OCI-M2 (cell line): Measurements from ENCODE around the gene PARM1.

ENCODE experiments used
- DNase-seq: peaks from one replicate; lab custom pipeline; 2025; ENCODE audit not compliant: unreplicated experiment; lab: John Stamatoyannopoulos, UW

The PARM1 gene

DNA sequence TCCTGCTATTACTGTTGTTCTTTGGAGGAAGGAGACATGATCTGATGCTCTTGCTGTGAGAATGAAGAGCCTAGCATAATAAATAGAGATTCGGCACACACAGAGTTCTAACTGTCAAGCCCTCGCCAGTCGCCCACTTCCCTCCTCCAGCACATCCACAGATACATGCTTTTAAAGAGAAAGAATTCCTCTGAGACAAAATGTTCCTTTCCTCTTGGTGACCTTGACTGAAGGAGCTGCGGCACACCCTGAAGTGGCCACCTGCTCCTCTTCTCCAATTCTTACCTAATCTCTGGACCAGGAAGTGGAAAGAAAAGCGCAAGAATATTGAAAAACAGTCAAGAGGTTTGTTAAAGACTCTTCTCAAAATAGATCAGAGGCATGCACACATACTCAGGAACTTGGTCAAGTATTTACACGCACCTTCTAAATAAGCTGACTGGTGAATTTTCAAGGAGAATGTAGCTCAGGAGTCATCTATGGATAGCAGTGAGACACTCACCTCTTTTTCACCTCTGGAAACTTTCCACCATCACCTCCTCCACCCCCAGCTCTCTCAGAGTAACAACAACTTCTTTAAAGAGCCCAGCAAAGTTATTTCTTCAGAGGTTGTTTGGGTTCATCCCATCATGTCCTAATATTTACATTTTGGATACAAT lies 95.4 kb downstream of the PARM1 start:
- no peak for DNase-seq

- no peak for DNase-seq
Observed at GRCh38 chr4:75030028-75030427, 97.1 kb downstream of the PARM1 start.

GRCh38 chr4:75030649-75031235 lies 97.8 kb downstream of the PARM1 start:
- DNase-seq = no peak

DNA sequence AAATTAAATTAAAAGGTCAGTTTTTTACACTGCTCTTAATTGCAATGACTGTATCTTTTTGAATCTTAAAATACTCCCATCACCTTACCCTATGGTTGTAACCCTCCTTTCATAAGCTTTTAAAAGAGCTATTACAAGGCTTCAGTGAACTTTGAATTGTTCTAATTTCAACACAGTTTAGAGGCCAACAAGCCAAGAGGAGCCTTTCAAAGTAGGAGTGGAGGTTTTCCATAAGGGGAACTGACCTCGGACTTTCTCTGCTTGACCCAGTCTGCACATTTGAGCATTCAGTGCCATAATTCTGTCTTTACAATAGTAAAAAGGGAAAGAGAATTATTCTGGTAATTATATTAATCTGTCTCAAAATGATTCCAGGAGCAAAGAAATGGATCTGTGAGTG lies 98.9 kb downstream of the PARM1 start:
- DNase-seq = no peak

DNA sequence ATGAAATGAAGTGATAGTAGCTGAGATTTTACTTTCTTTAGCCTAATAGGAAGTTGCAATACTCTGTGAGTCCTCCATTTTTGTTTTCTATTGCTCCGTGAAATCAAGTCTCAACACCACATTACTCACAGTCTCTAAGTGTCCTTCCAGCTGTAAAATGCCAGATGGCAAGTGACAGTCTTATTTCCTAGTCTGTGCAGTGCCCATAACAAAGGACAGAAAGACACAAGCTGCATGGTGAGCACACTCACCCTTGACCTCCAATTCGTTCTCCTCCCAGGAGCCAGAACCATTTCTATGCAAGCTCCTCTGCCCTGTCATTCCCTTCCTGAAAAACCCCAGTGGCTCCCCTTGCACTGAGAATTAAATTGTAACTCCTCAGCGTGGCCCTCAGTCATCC lies 101.6 kb downstream of the PARM1 start:
- DNase-seq = no peak

DNA sequence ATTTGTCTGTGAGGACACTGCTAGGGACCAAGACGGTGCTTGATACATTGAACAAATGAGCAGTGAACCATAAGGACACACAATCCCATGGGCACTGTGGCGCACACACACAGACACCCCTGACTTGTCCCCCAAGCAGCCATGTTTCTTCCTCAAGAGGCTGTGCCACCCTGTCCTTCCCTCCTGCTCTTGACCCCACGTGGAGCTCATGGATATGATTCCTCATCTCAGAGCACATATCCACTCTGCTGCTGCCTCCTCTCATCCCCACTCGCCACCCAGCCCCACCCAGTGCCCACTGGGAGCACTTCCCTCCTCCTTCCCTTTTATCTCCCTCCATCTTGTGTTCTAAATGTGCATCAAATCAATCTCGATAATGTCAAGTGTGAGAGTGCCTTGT lies 102.4 kb downstream of the PARM1 start:
- no peak for DNase-seq

DNA sequence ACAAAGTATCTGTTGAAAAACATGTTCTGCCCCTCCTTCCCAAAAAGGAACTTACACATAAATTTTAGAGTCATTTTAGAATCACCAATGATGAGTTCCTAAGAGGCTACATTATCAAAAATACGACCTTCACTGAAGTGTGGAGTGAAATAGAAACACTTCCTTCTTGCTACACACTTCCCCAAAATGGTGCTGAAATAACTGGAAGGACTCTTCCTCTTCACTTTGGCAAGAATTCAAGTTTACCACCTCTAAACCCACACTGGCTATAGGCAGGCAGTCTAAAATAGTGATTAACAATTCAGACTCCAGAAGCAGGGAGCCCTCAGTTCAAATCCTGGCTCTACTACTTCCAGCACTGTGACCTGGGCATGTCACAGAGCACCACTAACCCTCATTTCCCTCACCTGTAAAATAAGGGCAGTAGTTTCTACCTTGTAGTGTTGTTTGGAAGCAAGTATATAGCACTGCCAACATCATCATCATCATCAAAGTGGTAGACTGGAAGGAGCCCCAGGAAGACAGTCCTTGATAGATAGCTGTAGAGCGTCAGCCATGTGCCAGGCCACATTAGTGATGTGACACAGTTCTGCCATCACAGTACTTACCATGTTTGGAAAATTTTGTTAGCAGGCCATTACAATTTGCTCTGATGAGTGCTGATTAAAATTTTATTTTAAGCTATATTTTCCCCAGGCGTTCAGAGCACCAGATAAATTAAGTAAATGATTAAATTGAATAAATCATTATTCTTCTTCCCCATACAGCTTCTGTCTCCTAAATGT lies 103.3 kb downstream of the PARM1 start:
- no peak for DNase-seq

- no peak for DNase-seq
Observed at GRCh38 chr4:75037252-75037651, 104.3 kb downstream of the PARM1 start.

DNA sequence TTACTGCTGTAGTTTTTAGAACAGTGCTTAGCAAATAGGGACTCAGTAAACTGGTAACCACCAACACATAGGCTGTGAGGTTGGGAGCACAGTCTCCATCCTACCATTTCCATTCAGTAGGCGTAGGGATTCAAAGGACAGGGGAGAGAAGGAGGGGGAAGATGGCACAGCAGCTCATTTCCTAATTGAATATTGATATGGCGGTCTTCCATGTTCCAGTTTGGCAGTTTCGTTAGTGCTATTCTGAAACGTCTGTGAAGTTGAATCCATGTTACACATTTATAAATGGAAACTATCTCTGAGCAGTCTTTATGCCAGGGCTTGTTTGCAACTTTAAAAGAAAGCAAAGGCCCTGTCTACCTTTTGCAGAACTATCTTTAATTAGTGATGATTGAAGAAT lies 105.5 kb downstream of the PARM1 start:
- no peak for DNase-seq

DNA sequence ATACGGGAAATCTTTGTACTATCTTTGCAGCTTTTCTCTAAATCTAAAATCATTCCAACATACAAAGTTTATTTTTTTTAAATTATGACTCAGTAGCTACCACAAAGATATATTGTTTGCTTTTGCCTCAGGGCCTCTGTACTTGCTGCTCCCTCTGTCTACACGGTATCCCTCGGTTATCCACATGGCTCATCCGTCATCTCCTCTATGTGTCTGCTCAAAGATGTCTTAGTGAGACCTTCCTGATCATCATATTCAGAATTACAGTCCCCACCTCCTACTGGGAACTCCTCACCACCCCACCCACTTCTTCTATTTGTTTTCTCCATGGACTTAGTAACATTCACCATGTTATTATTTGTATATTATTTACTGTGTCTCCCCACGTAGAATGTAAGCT lies 107.8 kb downstream of the PARM1 start:
- no peak for DNase-seq

- DNase-seq = no peak
Observed at GRCh38 chr4:75042601-75043208, 109.8 kb downstream of the PARM1 start.

DNA sequence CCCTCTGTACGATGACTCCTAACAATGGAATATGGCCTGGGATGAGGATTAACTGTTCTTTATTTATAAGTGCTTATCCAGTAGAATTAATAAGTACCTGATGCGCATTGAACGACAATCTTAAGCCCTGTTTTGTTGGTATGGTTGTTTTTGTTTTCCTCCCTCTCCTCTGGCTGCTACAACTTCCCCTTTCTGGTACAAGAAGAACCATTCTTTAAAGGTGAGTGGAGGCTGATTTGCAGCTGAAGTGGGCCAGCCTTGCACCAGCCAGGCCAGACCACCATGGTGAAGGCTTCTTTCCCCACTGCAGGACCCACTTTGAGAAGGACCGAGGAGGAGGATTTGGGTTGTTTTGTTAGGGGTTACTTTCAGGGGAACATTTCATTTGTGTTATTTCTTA lies 113.3 kb downstream of the PARM1 start:
- no peak for DNase-seq

DNA sequence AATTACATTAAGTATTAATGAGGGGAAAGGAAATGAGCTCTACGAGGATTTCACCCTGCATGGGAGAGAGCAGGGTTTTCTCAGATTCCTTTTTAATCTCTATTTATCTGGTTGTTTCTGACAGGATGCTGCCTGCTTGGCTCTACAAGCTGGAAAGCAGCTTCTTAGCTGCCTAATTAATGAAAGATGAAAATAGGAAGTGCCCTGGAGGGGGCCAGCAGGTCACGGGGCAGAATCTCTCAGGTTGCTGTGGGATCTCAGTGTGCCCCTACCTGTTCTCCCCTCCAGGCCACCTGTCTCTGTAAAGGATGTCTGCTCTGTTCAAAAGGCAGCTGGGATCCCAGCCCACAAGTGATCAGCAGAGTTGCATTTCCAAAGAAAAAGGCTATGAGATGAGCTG lies 113.7 kb downstream of the PARM1 start:
- DNase-seq = no peak

DNA sequence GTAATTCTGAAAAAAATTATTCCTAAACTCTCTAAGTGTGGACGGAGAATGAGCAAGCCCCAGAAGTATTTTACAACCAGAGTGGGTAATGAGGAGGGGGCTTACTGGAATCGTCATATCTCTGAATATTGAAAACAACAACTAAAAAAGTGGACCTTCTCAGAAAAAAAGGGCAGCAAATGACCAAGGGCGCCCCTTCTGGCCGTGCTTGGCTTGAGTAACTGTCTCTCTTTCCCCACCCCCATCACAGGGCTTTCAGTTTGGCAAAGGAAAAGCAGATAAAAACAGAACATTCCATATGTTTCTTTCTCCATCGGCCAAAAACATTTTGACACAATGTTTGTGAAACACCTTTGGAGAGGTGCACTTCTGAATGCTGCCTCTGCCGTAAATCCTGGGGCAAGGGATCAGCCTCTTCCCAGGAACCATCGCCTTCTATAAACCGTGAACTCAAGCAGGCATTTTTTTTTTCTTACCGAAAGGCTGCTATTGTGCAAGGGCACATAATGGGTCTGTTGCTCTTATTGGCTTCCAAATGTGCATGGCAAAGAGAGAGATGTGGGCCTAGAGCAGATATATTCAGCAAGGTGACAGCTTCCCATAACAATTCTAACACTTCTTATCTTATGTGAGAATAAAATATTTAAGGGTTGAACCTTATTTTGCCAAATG lies 115.4 kb downstream of the PARM1 start:
- DNase-seq = no peak

GRCh38 chr4:75051431-75051830 lies 118.5 kb downstream of the PARM1 start:
- no peak for DNase-seq

- no peak for DNase-seq
Observed at GRCh38 chr4:75053352-75053751, 120.4 kb downstream of the PARM1 start.

DNA sequence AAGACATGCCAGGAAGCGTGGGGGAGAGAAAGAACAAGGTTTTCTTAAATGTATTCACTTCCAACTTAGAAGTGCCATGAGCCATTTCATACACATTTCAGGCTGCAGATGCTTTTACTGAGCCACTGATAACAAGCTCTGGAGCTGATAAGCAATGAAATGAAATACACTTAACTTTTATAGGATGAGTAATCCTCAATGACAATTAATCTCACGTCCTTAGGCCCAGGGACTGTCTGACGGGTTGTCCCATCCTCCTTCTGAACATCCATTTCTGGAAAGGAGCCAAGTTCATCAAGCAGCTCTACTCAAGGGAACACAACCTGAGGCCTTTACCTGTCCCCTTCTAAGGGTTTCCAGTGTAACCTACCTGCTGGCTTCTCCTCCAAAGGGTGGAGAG lies 121.2 kb downstream of the PARM1 start:
- DNase-seq = no peak

GRCh38 chr4:75056277-75056676 lies 123.4 kb downstream of the PARM1 start:
- DNase-seq = no peak

DNA sequence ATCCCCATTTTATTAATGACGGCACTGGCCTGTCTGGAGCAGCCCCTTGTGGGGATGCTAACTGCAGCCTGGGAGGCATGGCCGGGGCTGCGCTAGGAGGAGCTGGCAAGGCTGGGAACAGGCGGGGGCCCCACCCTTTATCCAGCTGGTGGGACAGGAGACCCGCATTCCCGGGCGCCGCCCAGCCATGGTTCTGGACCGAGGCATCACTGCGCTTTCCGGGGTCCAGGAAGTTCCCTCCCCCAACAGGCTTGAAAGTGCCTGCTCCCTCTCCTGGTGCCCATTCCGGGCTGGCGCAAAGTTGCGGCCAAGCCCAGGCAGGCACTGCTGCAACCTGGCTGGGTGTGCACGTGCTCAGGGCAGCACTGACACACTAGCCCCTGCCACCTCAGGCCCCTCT lies 124.5 kb downstream of the PARM1 start:
- DNase-seq = no peak

DNA sequence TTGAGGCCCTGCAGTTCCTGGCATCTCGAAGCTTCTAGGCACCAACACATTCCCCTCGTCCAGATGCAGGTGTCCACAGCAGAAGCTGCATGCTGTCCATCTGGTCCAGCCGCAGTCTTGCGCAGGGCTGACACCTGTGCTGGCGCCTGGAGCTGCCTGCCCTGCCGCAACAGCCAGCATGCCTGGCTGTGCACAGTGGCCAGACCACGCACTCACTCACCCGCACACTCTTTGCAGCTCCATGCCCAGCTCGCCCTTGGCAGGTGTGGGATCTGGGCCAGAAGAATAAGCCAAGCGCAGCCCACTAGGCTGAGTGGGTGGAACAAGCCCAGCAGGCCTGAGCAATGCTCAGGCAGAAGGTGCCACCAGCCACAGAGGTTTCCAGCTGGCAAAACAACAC lies 125.6 kb downstream of the PARM1 start:
- DNase-seq = no peak

DNA sequence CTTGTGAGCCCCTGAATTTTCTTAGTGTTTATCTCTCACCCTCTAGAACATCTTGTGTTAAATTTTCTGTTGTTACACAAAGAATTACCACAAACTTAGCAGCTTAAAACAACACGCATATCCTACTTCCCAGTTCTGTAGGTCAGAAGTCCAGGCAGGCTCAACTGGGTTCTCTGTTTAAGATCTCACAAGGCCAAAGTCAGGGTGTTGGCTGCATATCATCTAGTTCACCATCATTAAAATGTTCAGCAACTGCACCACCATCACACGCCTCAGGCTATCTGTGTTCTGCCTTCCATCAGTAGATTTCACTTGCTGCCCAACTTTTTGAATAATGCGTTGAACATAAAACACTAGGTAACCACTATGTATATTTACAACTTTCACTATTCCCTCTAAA lies 130.5 kb downstream of the PARM1 start:
- DNase-seq = no peak

DNA sequence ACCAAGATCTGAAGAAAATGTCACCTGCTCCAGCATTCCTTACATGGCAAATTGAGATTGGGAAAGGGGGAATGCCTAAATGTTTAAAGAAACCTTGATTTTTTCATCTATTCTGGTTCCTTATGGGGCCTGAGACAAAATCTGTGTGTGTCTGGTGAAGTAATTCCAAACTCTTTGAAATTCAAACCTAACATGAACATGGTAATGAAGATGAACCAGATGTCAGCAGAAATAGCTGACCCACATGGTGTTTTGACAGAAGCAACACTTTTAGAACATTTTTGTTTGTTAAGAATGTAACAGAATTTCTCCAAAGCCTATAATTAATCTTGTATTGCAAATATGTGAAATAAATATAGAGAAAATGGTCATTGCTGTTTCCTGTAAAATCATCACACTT lies 133.0 kb downstream of the PARM1 start:
- no peak for DNase-seq
